ENCODE results near the gene KLHL5.

GRCh38 chr4:39066371-39066770 lies 4.3 kb downstream of the KLHL5 start:
- TF ChIP-seq CTCF (IDR thresholded peaks at IDR 0.05) = no peak
- no peak for TF ChIP-seq POLR2AphosphoS5 (IDR thresholded peaks at IDR 0.05)
- no peak for TF ChIP-seq POLR2A (IDR thresholded peaks at IDR 0.05)
- TF ChIP-seq EP300 (IDR thresholded peaks at IDR 0.05) = no peak
